NCI-H146 treated with DMSO at 0.1 percent for 48 hours (cell line): Measurements from ENCODE around the gene ERC2.
"Not testable (repeated sequence)": the region's sequence is repeated elsewhere in the genome, so short reads cannot be mapped to it uniquely, and the experiment has no call there.

Experiments
- DNase-seq: peaks from one replicate; lab custom pipeline; 2025; ENCODE audit not compliant: unreplicated experiment; lab: John Stamatoyannopoulos, UW

The ERC2 gene

DNA sequence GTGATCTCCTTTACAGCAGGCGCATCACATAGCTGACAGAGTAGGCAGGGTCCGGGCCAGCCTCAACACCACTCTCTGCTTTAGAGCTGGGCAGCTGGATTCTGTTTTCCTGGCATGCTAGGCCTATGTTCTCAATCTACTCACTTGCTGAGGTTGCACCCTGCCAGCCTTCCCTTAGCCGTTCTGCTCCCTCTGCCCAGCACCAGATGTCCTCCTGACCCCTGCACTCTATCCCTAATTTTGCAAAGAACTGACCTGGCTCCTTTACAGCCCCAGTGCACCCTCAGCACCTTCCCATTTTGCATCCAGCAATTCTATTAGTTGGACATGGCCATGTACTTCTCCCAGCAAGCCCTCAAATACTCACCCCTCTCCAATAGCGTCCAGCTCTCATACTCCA, 609.5 kb downstream of the ERC2 start:
- DNase-seq = no peak

GRCh38 chr3:55858302-55858701, 610.0 kb downstream of the ERC2 start:
- DNase-seq = no peak

- no peak for DNase-seq
Measured at GRCh38 chr3:55857633-55858032, 610.6 kb downstream of the ERC2 start.

GRCh38 chr3:55855311-55855710, 613.0 kb downstream of the ERC2 start:
- no peak for DNase-seq

DNA sequence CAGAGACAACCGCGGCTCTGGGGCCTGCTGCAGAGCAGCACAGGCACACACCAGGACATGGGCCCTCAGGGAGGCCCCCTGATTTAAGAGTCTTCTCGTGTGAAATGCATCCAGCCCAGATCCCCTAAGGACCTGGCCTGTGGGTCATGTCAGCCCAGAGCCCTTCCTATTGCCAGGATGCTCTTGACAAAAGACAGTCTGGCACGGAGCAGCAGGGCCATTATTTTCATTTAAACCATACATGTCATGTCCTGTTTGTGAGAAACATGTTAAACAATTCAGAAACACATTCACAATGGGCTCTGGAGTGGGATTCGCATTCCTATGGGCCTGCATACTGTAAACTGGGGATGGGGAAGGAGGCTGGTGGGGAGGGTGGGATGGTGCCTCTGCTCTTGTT, 613.8 kb downstream of the ERC2 start:
- no peak for DNase-seq

- no peak for DNase-seq
Measured at GRCh38 chr3:55852326-55852725, 615.9 kb downstream of the ERC2 start.

DNA sequence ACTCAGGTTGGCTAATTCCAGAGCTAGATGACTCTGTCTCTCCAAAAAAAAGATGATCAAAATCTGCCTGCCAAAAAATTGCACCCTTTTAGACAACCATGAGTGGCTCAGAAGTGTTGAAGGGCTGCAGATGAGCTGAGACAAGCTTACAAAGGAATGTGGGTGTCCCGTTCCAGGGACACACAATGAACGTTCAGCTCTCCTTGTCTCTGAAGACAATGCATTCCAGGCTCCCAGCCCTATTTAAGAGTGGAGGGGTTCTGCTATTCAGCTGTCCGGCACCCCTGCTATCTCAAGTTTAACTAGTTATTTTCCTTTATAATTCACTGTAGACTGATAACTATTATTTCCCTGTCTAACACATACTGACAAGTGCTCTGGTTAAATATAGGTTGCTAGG, 626.1 kb downstream of the ERC2 start:
- DNase-seq = no peak

- not testable (repeated sequence) for DNase-seq
Measured at GRCh38 chr3:55831876-55832275, 636.4 kb downstream of the ERC2 start.

DNA sequence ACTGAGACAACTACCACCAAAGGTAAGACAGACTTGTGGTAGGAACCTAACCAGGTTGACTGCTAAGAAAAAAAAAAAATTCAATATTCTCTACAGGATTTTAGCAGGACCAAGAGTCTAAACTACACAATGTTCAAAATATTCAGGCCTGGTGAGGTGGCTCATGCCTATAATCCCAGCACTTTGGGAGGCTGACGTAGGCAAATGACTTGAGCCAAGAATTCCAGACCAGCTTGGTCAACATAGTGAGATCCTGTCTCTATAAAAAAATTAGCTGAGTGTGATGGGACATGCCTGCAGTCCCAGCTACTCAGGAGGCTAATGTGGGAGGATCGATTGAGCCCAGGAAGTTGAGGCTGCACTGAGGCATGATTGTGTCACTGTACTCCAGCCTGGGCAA, 639.6 kb downstream of the ERC2 start:
- DNase-seq = no peak

DNA sequence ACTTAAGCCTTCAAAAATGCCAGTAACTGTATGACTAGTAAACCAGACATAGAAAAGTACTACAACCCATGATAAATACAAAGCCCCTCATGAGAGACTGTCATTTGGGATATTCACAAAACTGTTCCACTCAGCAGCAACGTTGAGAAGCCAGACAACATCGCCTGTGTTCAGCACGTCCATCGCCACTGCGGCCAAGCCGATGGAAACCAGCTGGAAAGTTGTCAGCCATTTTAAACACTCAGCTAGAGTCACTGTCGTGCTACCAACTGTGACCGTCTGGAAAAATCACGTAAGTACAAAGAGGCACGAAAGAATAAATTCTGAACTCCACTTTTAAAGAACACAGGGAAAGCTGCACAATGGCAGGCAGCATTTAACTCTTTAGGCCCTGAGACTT, 640.5 kb downstream of the ERC2 start:
- DNase-seq = no peak

GRCh38 chr3:55826731-55827496, 641.4 kb downstream of the ERC2 start:
- no peak for DNase-seq

- DNase-seq = no peak
Measured at GRCh38 chr3:55826097-55826496, 642.2 kb downstream of the ERC2 start.

GRCh38 chr3:55824406-55824805, 643.9 kb downstream of the ERC2 start:
- no peak for DNase-seq

DNA sequence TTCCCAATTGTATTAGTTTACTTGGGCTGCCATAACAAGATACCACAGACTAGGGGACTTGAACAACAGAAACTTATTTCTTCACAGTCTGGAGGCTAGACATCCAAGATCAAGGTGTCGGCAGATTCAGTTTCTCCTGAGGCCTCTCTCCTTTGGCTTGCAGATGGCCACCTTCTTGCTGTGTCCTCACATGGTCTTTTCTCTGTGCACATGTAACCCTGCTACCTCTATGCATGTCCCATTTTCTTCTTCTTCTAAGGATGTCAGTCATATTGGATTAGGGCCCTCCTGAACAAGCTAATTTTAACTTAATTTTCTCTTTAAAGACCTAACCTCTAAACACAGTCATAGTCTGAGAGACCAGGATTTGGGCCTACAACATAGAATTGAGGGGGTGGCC, 644.4 kb downstream of the ERC2 start:
- DNase-seq = no peak

DNA sequence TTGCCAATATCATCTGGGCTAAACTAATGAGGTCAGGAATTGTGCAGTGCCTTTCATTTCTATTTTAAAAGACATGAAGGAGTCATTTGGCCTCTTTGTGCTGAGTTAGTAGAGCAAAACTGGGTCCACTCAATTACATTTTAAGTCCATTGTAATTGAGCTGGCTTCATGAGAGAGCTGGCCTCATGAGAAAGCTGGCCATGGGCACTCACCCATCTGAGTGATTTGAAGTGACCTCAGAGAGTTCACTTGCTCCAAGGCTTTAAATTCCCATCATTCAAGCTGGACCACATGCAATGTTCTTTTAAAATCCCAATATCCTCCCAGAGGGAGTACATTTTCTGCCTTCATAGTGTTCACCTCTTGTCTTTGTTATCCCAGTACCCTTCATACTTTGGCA, 645.3 kb downstream of the ERC2 start:
- no peak for DNase-seq

DNA sequence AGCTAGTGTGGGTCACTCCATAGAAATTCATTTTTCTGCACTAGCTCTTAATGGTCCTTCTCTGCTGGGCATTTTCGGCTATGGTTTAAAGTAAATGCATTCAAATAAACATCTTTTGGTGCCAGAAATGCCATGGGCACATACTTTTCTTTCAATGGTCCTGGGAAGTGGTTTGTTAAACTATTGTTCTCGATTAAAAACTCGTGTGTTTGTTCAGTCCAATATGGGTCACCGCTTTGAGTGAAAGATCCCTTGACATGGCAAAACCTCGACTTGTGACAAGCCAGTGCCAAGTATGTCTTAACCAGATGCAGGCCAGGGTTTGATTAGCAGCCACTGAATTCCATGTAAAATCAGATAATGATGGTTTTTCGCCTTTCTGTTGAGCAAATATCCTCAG, 649.3 kb downstream of the ERC2 start:
- no peak for DNase-seq

- DNase-seq = no peak
Measured at GRCh38 chr3:55818485-55818884, 649.8 kb downstream of the ERC2 start.

- DNase-seq = no peak
Measured at GRCh38 chr3:55816794-55817576, 651.3 kb downstream of the ERC2 start.

DNA sequence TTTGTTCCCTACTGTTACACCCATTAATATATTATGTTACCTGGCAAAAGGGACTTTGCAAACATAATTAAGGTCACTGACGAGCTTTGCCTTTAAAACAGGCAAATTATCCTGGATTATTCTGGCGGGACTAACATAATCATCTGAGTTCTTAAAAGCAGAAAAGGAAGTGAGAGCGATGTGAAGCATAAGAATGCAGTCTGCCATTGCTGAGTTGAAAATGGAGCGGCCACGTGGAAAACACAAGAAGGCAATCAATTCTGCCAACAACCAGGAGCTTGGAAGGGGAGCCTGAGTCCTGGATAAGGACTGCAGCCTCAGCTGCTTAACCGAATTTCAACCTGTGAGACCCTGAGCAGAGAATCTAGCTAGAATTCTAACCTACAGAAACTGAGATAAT, 653.0 kb downstream of the ERC2 start:
- no peak for DNase-seq

DNA sequence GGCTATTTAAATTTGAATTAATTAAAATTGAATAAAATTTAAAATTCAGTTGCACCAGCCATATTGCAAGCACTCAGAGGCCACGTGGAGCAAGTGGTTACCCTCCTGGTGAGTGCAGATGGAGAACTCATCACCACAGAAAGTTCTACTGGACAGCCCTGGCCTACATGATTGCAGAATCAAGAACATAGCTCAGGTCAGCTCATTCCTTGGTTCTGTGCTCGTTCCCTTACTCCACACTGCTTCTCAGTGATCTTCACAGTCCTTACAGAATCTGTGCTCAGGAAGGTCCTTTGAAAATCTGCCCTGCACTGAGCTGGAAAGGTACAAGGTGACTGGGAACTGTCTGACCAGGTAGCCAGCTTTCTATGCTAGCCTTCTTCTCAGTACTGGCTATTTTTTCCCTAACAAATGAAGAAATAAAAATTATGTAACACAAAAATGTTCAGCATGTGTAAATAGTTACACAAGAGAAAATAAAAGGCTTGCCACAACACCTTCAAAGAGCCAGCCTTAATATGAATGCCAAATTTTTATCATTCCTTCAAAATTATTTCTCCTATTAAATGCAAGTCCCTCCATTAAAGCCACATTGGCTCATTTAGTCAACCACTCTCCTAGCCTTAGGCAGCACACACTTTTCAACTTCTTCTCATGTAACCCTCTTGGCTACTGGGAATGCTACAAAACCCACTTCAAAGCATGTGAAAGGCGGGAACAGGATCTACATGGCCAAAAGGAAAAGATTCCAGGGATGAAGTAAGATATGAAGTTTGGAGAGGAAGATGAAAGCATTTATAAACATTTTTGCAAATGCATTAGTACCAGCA, 654.8 kb downstream of the ERC2 start:
- no peak for DNase-seq

DNA sequence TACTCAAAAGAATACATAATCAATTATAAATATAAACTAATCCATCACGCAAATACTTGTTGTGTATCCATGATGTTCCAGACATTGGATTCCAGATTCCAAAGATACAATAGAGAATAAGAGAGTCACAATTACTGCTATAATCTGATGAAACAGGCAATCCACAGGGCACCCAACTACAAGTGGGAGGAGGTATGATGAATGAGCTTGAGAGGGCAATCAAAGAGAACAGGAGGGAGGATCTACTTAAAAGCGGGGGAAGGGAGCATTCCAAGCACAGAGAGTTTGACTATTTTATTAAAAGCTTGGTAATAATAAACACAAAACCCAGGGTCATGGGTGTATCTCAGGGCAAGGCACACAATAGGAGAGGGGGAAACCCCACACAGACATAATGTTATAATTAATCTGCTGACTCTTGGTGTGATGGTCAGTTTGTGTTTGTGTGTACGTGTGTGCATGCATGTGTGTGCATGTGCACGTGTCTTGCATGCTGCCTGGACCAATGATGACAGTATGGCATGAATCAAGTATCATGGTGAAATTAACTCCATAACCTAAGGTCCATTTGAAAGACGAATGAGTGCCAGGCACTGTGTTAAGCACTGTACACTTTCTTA, 655.8 kb downstream of the ERC2 start:
- DNase-seq = no peak
